ENCODE data around the gene FZD4.
"Not testable (repeated sequence)": the region's sequence is repeated elsewhere in the genome, so short reads cannot be mapped to it uniquely, and the experiment has no call there.

FZD4 gene

DNA sequence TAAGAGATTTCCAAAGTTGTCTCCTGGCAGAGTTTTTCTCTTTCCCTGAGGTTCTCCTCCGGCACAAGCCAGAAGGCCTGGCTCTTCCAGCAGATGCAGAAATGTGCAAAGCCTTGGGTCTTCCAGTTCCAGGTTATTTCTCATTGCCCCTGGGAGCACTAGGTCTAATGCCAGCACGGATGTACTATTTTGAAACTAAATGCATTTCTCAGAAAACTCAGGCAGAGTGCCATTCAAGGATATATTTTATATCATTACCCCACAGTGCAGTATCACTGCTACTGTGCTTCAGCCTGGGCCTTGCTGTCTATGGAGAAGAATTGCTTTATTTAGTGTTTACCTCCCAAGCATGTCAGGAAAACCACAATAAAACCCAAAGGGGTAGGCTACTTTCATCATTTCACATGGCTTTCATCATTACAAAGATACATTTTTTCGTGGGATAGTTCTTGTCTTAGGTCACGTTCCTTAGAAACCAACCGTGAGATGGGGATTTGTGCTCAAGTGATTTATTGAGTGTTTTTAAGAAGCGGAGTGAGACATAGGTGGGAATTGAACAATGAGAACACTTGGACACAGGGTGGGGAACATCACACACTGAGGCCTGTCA, 22.4 kb upstream of the FZD4 start:
- no peak for DNase-seq (ENCODE audit: low read depth in 2 of 2, low spot score in 1 of 2)

DNA sequence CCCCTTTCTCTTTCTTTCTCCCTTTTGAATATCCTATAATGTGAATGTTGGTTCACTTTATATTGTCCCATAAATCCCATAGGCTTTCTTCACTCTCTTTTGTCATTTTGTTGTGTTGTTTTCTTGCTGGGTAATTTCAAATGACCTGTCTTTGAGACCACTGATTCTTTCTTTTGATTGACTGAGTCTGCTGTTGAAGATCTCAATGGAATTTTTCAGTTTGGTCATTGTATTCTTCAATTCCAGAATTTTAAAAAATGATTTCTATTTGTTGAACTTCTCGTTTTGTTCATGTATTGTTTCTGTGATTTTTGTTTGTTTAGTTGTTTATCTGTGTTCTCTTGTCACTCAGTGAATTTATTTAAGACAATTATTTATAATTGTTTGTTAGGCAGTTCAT, 17.5 kb upstream of the FZD4 start:
- no peak for DNase-seq (ENCODE audit: low read depth in 2 of 2, low spot score in 1 of 2)

DNA sequence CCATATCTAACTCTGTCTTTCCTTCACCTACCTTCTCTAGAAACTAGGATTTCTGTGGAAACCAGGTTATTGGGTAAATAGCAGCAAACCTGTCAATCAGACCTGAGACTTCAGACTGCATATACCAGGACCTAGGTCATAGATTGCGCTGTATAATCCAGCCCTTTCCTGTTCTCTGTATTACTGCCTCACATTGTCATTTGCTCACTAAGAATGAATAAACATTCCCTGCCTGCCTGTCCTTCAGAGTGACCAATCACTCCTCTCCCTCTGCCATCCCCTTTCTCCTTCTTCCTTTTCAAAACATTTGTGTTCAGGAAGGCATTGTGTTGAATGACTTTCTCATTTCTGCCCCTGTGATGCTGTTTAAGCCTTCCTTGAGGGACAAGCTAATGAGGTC, 14.1 kb upstream of the FZD4 start:
- DNase-seq (ENCODE audit: low read depth in 2 of 2, low spot score in 1 of 2): no peak

DNA sequence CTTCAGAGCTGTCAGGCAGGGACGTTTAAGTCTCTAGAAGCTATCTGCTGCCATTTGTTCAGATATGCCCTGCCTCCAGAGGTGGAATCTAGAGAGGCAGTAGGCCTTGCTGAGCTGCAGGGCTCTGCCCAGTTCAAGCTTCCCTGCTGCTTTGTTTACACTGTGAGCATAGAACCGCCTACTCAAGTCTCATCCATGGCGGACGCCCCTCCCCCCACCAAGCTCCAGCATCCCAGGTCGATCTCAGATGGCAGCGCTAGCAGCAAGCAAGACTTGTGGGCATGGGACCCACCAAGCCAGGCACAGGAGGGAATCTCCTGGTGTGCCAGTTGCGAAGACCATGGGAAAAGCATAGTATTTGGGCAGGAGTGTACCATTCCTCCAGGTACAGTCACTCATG, 12.4 kb upstream of the FZD4 start:
- DNase-seq (ENCODE audit: low read depth in 2 of 2, low spot score in 1 of 2): not testable (repeated sequence)

DNA sequence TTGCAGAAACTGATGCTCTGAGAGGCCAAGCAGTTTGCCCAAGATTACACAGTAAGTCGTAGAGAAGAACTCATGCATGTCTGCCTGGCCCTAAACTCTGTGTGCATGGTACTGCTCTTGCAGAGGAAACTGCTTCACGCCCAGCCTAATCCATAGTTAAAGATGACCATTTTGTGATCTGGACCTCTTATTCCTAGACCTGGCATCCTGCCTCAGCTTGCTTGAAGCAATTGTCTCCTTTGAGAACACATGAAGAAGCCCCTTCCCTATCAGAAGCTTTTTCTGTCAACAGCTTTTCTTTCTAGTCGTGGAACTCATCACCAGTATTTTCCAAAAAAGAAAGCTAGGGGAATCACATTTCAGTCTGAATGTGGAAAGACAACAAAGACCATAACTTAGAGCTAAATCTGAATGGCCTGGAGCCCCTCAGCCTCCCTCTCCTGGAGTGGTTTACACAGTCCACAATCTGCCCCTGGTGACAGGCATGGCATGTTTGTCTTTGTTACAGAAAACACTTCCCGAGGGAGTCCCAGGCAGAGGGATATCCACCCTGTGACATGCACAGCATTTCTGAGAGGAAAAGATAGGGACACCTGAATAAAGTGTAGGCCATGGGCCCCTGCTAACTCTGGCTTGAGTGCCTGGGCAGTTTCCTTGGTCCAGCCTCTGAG, 2.9 kb upstream of the FZD4 start:
- DNase-seq (ENCODE audit: low read depth in 2 of 2, low spot score in 1 of 2): no peak

DNA sequence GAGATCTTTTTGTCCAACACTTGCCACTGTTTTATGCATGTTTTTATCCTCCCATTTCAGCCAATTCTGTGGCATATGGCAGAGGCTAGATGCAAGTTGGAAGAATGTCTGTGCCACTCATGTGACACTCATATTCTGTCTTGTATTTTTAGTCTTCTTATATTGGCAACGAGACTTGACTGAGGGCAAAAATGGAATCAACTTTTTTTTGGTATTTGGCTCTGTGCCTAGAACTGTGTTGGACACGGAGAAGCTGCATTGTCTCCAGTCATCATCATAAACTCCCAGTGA, 1.7 kb upstream of the FZD4 start:
- no peak for DNase-seq (ENCODE audit: low read depth in 2 of 2, low spot score in 1 of 2)

DNA sequence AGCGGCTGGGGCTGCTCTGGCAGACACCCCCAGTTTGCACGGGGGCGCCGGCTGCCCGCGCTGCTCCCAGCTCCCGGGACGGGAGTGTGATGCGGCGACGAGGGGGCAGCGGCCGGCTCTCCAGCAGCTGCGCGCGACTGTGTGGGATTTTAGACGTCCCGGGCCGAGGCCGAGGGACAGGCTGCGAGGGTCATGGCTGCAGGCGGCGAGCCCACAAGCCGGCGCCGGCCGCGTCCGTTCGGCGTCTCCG, 159 bp downstream of the FZD4 start:
- no peak for DNase-seq (ENCODE audit: low read depth in 2 of 2, low spot score in 1 of 2)

DNA sequence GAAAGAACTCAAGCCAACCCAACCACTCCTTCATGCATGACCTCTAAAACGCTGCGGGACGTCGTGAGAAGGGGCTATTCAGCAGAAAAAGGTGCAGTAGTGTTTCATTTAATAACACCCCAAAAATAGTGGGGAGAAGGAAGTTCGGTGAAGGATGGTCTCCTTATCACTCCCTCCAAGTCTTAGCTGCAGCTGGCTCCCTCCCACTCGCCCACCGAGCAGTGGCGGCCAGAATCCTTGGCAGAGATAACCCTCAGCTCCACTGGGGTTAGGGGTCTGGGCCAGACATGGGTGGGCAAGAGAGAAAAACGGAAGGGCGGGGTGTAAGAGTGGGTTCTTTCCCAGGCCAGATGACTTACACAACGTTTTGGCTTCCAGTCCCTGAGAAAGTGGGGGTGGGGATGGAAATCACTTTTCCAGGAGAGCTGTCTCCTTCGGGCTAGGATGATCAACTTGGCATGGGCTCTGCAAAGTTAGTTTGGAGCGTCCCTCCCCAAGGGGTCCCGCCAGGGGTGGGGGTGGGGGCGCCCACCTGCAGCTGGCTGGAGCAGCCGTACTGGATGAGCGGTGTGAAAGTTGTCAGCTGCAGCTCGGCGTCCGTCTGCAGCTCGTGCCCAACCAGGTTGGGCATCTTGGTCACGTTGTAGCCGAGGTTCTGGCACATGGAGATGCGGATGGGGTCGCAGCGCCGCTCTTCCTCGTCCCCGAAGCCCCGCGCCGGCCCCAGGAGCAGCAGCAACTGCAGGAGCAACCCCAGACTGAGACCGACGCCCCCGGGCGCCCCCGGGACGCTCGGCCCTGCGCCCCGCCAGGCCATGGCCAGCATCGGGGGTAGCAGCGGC, 705 bp downstream of the FZD4 start:
- DNase-seq (ENCODE audit: low read depth in 2 of 2, low spot score in 1 of 2): no peak

DNA sequence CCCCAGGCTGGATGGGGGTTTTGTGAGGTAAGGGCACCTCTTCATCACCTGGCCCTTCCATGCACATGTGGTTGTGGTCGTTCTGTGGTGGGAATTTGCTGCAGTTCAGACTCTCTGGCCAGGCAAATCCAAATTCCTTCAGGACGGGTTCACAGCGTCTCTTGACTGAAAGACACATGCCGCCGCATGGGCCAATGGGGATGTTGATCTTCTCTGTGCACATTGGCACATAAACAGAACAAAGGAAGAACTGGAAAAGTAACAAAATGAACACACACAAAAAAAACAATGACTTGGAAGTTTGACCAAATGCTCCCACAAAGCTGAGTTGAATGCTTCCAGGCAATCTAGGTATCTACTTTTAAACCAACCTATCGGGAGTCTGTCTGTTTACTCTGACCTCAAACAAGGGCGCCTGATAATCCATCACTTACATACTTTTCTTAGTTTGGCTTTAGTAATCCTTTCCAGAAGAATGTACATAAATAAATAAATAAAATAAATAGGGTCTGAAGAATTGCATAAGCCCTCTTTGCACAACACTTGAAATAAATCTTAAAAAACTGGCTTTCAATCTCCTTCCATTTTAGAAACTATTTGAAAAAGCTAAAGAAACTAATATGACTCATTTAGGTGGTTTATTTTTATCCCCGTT, 2.8 kb downstream of the FZD4 start:
- no peak for DNase-seq (ENCODE audit: low read depth in 2 of 2, low spot score in 1 of 2)

DNA sequence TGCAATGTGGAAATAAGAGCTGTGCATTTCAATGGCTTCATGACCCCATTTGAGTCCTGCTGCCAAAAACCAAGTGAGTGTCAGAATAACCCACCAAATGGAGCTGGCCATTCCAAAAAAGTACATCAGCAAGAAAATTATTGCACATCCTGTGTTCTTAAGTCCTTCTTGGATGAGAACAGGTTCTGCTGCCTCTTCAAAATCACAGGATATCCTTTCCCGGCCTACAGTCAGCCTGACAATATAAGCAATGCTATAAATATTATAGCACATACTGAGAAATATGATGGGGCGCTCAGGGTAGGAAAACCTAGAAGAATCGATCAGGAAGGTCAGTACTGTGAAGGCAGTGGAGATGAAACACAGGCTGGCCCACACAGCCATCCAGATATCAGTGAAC, 3.5 kb downstream of the FZD4 start:
- no peak for DNase-seq (ENCODE audit: low read depth in 2 of 2, low spot score in 1 of 2)

DNA sequence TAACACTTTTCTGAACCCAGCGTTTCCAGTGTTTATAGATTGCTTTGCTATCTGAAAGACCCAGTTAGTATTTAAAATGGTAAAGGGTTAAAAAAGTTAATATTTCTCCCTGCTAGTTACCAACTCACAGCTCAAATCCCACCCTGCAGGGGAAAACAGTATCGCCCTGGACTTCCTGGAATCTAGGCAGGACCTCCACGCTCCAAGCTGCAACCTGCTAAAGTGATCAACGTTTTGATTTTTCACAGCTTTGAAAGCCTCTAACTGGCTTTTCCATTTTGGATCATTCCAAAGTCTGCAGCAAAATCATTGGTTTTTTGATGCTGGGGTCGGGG, 4.6 kb downstream of the FZD4 start:
- DNase-seq (ENCODE audit: low read depth in 2 of 2, low spot score in 1 of 2): no peak

DNA sequence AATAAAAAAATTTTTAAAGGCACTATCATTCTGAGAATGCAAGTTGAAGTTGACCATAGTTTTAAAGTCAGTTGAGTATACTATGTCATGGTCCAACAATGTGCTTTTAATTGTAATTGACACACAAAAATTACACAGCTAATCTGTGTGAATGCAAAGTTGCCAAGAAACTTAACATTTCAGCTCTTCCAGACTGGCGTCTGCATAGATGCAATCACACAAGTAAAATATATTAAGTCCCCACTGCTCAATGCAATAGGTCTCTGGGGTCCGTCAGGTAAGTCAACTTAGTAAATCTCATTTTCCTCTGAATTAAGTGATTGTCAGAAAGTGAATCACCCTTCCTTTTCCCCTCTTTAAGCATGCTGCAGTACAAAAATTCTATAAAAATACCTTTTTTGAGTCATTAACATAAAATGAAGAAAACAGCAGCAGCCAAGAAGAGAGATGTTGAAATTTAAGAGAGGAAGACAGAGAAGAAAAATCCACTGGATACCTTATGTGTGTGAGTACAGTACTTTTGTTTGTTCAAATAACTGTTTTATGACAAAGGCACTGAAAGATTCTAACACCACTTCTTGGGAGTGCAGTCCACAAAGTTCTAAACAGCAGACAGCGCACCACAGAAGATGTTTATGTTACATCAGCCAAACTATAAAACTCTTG, 5.1 kb downstream of the FZD4 start:
- no peak for DNase-seq (ENCODE audit: low read depth in 2 of 2, low spot score in 1 of 2)

DNA sequence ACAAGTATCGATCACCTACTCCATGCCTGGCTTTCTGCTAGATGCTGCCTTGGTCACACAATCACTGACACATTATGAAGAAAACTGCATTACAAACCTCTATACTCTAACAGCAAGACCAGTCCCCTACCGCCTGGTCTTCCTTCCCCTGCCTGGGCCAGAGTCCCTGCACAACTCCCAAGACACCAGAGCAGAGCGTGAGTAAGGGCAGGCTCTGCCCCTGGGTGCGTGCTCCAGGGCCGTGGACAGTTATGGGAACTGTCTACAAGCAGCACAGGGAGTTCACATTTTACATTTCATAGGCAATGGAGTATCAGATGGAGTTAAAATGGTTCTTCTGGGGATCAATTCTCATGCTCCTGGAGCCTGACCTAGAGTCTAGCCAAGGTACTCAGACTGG, 6.5 kb downstream of the FZD4 start:
- no peak for DNase-seq (ENCODE audit: low read depth in 2 of 2, low spot score in 1 of 2)

DNA sequence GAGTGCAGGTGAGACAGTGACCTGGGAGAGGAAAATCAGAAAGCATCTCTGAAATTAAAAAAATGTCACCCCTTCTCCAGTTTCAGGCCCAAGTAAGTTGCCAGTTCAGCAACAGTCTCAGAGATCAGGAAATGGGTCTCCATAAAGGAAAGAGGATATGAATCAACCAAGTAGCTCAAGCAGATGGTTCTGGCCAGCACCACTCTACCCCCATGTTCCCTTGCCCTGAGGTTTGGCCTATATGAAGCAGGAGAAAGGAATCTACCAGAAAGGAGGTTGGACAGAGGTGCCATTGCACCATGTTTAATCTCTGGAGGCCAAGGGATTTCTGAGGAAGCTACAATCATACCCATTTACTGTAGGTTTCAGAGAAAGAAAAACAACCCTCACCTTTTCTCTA, 7.7 kb downstream of the FZD4 start:
- no peak for DNase-seq (ENCODE audit: low read depth in 2 of 2, low spot score in 1 of 2)

DNA sequence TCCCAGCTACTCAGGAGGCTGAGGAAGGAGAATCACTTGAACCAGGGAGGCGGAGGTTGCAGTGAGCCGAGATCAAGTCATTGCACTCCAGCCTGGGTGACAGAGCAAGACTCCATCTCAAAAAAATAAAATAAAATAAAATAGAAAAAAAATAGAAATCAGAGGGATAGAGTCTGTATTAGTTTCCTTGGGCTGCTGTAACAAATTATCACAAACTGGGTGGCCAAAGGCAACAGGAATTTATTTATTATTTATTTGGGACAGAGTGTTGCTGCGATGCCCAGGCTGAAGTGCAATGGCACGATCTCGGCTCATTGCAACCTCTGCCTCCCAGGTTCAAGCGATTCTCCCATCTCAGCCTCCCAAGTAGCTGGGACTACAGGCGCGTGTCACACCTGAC, 11.7 kb downstream of the FZD4 start:
- DNase-seq (ENCODE audit: low read depth in 2 of 2, low spot score in 1 of 2): not testable (repeated sequence)

DNA sequence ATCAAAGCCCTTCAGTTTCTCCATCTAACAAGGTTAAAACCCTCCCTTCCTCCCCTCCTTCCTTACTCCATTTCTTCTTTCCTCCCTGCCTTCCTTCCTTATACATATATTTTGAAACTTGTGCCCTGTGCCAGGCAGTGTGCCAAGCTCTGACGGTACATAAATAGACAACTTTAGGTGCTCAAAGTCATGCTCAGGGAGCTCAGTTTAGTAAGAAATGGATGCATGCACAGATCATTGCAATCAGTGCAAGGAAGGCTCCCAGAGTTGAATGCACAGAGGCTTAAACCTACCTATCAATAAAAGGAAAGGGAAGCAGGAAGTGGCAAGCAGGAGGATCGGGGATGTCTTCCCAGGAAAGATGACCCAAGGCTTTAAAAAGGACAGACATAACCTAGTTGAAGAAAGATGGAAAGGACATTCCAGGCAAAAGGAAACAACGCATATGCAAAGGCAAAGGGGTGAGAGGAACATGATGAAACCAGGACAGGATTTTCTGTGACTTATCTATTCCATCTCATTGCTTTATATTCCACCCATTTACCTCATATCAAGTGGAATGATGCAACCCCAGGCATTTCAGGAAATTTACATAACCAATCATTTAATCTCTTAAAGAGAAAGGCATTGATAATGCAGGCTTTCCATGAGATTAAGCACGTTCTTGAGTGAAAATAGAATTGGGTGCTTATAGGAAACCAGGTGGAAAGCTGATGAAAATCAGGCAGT, 13.2 kb downstream of the FZD4 start:
- DNase-seq (ENCODE audit: low read depth in 2 of 2, low spot score in 1 of 2): no peak

DNA sequence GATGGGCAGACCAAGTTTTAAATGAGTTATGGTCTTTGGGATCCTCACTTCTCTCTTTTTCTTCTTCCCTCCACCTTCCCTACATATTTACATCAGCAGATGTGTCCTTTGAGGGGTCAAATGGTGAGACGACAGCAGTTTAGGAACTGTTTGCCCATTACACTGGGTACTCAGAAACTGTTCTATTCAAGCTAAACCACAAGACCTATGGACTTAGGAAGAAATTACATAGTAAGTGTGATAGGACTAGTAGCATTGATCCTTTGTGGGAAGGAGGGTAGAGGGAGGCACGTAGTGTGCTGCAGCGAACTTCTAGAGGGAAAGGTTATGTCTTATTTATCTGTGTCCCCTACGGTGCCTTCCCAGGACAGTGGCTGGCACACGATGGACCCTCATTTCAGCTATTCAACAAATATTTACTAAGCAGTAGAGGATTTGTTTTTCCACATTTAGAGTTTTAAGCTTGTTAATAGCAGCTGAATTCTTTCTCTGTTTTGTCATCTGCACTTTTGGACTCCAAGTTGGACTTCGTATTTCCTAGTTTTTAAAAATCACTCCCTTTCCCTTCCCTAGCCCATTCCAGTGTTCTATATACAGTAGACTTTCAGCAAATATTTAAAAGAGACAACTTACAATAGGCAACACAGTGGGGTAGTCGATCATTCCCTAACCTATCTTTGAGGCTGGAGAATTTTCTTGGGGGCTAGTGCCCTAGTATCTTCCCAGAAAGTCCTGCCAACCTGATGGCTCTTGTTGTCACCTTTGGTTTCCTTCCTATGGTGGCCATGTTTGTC, 13.9 kb downstream of the FZD4 start:
- DNase-seq (ENCODE audit: low read depth in 2 of 2, low spot score in 1 of 2): no peak

DNA sequence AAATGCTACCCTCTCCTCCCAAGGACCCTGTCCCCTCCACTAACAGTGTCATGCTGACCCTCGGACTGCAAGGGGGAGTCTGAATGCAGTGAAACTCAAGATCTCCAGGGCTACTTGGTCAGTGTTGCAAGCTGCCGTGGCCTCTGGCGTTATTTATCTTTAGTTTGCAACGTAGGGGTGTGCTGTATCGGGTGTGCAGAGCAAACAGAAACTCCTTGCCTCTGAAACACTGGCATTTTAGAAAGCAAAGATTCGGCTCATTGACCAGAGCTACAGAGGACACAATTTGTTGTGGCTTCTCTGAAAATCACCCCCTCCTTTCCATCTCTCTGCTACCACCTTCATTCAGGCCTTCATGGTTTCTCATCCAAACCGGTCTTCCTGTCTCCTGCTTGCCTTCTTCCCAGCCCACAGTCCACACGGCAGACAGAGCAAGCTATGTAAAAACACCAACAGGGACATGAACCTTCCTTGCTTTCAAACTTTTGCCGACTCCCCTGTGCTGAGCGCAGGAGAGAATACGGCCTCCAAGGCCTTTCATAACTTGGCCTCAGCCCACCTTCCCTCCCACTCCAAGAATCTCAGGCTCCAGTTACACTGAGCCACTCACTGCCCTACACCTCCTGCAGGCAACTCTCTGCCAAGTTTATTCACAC, 14.9 kb downstream of the FZD4 start:
- DNase-seq (ENCODE audit: low read depth in 2 of 2, low spot score in 1 of 2): no peak

DNA sequence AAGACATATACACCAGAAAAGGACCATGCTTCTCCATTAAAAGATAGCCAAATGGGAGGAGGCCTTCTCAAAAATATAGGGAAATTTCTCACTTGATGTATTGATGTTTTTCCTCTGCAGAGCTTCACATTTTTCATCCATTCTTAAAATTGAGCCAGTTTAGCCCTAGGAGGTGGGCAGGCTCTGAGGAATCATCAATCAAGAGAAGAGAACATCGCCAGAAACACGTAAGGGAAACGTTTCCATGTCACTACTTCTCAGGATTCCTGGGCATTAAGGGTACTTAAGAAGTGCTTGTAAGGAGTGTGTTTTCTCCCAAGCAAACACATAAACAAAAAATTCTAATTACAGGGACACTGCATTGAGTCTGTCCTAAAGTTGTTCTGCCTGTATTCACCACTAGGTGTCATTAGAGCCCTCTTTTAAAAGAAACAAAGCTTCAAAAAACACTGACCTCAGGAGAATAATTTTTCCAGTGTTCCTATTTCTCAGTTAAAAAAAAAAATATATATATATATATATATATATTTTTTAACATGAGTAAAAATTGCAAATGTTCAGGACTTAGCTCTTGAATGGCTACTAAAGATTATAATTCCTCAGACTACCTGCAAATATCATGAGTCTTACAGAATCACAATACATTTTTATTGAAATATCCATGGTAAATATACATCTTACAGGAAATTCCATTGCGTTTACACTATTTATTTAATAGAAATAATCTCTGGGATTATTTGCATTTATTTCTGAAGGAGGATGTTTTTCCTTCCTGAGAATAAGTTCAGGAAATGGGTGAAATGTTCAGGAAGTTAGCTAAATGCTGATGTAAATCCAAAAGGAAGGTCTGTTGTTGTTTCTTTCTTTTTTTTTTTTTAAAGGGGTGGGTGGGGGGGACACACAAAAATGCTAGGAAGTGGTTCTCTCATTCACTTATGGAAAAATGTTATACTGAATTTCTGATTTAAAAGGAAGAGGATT, 16.0 kb downstream of the FZD4 start:
- DNase-seq (ENCODE audit: low read depth in 2 of 2, low spot score in 1 of 2): no peak
